HG03095 (cell line): Measurements from ENCODE around the gene SSH2.
"Not testable (repeated sequence)": the region's sequence is repeated elsewhere in the genome, so short reads cannot be mapped to it uniquely, and the experiment has no call there.

ENCODE experiments used
- ATAC-seq: cut with Tn5 transposase; IDR thresholded peaks from one replicate; pipeline ENCODE4 v1.9.1; 2021; ENCODE audit warnings: moderate library complexity; ENCODE audit not compliant: unreplicated experiment

The SSH2 gene

GRCh38 chr17:29874931-29875596 lies 55.0 kb downstream of the SSH2 start:
- no peak for ATAC-seq

- ATAC-seq = not testable (repeated sequence)
Observed at GRCh38 chr17:29874358-29874757, 55.7 kb downstream of the SSH2 start.

- ATAC-seq = no peak
Observed at GRCh38 chr17:29873476-29873875, 56.6 kb downstream of the SSH2 start.

DNA sequence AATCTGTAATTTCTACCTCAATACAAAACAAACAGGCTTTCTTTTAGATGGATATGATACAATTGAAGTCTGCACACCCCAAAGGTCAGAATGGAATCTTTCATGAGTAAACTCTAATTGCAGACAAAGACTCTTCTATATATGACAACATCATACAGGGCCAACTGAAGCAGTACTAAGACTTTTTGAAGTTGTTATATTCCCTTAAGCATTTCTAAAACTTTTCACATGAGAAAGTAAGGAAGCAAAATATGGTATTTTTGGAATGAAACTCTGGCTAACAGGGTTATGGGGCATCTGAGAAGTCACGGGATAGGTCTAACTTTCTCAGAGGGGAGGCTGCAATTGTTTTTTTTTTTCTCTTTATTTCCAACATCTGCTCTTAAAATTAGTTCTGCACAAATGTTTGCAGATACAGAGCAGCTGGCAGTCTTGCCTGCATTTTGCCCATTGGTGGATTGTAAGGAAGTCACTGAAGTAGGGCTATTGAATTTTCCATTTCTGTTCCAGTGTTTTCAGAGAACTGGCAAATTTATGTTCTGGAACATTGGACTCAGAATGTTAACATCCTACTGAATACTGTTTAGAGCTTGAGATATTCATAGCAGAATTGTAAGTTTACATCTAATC lies 59.1 kb downstream of the SSH2 start:
- no peak for ATAC-seq

DNA sequence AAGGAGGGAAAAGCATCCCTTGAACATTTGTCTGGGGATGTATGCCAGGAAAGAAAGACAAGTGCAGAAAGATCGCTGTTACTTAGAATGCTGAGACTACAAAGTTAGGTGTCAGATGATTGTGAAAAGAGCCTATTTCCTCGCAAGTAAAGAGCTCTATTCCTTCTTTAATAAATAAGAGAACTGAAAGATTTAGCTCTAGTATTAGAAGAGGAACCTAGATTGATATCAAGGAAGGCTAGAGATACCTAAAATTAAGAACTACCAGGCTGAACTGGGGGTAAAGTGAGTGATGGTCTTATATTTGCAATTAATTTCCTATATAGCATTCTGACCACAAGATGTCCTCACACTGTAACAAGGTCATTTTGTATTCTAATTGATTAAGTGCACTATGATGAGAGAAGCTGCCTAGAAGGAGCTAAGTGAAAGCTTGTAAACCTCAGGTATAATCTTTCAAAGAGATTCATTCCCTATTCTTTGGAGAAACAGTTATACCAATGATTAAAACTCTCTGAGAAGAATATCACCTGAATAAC lies 62.3 kb downstream of the SSH2 start:
- ATAC-seq = no peak

DNA sequence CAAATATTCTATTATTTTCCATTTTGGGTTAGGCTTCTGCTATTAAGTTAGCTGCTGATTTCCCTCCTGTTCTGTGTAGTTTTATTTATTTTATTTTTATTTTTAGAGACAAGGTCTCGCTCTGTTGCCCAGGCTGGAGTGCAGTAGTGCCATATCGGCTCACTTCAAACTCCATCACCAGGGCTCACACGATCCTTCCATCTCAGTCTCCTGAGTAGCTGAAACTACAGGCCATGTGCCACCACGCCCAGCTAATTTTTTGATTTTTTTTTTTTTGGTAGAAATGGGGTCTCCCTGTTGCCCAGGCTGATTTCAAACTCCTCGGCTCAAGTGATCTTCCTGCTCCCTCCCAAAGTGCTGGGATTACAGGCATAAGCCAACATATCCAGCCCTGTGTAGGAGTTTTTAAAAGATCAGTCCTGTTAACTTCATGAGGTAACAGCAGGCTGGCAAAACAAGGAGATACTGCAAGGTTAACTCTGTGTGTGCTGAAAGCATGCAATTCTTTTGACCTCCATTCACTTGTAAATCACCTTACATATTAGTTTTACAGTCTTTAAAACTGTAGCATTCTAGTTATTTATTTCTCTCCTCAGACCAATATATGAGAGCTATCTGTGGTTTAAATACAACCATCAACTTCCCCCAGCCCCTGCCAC lies 63.2 kb downstream of the SSH2 start:
- ATAC-seq = no peak

GRCh38 chr17:29864615-29865014 lies 65.4 kb downstream of the SSH2 start:
- no peak for ATAC-seq

DNA sequence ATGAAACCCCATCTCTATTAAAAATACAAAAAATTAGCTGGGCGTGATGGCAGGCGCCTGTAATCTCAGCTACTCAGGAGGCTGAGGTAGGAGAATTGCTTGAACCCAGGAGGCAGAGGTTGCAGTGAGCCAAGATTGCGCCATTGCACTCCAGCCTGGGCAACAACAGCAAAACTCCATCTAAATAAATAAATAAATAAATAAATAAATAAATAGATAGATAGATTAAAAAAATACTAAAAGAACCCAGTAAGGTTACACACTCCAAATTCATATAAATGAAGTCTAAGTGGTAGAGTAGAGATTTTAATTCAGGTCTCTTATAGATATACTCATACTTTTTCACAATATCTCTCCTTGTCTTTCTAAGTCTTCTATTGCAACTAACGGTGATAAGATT lies 65.9 kb downstream of the SSH2 start:
- not testable (repeated sequence) for ATAC-seq

DNA sequence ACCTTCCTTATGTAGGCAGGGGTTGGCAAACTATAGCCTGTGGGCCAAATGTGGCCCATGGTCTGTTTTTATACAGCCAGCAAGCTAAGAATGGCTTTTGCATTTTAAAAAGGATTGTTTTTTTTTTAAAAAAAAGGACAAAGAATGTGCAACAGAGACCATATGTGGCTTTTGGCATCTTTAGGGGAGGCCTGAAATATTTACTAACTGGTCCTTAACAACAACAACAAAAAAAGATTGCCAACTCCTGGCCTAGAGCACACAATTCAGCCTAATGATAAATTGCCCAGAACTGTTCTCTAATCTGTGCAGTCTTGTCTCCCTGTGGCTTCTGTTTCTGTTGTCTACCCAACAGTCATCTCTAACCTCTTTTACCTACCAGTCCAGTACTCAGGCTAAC lies 67.1 kb downstream of the SSH2 start:
- ATAC-seq = no peak

DNA sequence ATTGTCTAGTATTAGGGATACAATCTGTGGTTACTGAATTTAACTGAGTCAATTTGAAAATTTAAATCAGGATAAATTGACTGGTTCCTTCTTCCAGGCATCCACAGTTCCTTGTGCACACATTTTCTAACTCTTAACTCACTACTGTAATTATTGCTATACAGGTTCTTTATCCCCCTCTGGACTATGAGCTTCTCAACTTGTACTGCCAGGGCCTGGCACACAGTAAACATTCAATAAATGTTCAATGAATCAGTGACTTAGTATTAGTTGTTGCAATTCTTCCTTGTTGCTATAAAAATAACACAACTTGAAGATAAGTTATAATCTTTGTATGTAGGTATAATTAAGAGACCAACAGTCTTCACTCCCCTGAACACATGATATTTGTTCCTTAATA lies 67.9 kb downstream of the SSH2 start:
- no peak for ATAC-seq

GRCh38 chr17:29859445-29859844 lies 70.6 kb downstream of the SSH2 start:
- ATAC-seq = not testable (repeated sequence)

GRCh38 chr17:29857823-29858222 lies 72.2 kb downstream of the SSH2 start:
- no peak for ATAC-seq

- ATAC-seq = not testable (repeated sequence)
Observed at GRCh38 chr17:29857105-29857504, 72.9 kb downstream of the SSH2 start.

- no peak for ATAC-seq
Observed at GRCh38 chr17:29855686-29856085, 74.3 kb downstream of the SSH2 start.

DNA sequence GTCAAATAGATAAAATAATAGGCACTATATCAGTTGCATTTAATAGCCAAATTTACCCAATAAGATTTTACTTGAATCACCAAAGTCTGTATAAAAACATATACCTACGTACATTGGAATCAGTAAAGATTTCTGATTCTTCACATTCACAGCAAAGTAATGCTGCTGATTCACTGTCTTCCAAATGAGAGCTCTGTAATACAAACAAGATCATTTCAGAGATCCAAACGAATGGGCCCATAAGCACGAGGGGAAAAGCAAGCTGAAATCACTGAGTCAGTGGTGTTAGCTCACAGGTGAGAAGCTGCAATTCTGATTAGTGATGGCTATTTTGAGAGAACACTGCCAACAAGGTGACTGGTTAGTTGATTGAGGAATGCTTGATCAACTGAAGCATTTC lies 81.3 kb downstream of the SSH2 start:
- ATAC-seq = no peak

DNA sequence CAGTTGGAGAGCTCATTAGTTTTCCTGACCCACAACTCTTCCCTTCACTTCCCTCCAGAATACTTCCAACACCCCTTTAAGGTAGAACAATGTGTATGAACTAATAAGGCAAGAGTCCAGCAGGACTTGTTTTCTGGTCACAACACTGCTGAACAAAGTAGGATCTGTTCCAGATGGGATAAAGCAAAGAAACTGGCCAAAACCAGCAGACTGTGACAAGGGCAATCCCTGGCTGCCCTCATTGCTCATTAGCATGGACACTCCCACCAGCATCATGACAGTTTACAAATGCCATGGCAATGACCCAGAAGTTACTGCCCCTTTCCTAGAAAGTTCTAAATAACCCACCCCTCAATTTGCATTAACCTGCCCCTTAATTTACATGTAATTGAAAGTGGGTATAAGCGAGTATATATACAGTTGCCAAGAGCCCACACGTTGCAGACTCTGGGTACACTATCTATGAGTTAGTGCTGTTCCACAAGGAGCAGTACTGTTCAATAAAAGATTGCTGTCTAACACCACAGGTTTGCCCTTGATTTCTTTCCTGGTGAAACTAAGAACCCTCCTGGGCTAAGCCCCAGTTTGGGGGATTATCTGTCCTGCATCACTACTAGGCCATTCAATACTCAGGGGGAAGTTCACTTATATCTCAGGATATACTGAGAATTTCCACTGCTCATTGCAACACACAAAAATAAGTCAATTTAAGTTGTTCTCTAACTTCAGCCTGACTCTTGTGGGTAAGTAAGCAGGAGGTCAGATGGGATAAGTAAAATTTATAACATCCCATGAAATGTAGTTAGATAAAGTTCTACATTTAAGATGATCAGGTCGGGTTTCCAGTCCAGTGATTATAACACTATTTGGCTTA lies 82.3 kb downstream of the SSH2 start:
- no peak for ATAC-seq

- no peak for ATAC-seq
Observed at GRCh38 chr17:29847118-29847517, 82.9 kb downstream of the SSH2 start.

- ATAC-seq = no peak
Observed at GRCh38 chr17:29846298-29846697, 83.7 kb downstream of the SSH2 start.

GRCh38 chr17:29844339-29845048 lies 85.5 kb downstream of the SSH2 start:
- no peak for ATAC-seq

- ATAC-seq = no peak
Observed at GRCh38 chr17:29840884-29841283, 89.1 kb downstream of the SSH2 start.
